WTC11 (cell line): ENCODE data around the gene KDF1.

Source experiments
- ATF1 ChIP-seq: sonication (generic); formaldehyde crosslinking; IDR thresholded peaks from 2 replicates; pipeline ENCODE4 v1.8.1; 2023; ENCODE audit warnings: mild to moderate bottlenecking, moderate library complexity, missing genetic modification reagents
- ATF2 ChIP-seq: sonication (generic); formaldehyde crosslinking; IDR thresholded peaks from 2 replicates; pipeline ENCODE4 v1.8.1; 2022; ENCODE audit warnings: low read depth, missing genetic modification reagents, borderline replicate concordance
- CTCF ChIP-seq: fragments of 200-600 bp; IDR thresholded peaks from 2 replicates; pipeline ENCODE4 v1.8.0; 2022; ENCODE audit warnings: antibody characterized with exemption
- ESRRA ChIP-seq: sonication (generic); formaldehyde crosslinking; IDR thresholded peaks from 2 replicates; pipeline ENCODE4 v1.8.1; 2022; ENCODE audit warnings: mild to moderate bottlenecking, missing genetic modification reagents, borderline replicate concordance
- MAX ChIP-seq: sonication (generic); formaldehyde crosslinking; IDR thresholded peaks from 2 replicates; pipeline ENCODE4 v1.8.0; 2022; ENCODE audit warnings: mild to moderate bottlenecking, missing genetic modification reagents
- SMAD3 ChIP-seq: sonication (generic); formaldehyde crosslinking; IDR thresholded peaks from 2 replicates; pipeline ENCODE4 v1.8.0; 2022; ENCODE audit warnings: missing genetic modification reagents, mild to moderate bottlenecking, borderline replicate concordance
- TP53 ChIP-seq: sonication (generic); formaldehyde crosslinking; IDR thresholded peaks from 2 replicates; pipeline ENCODE4 v1.8.1; 2023; ENCODE audit warnings: mild to moderate bottlenecking, missing genetic modification reagents
- ZNF396 ChIP-seq: fragments of 250-450 bp; sonication (Bioruptor Pico); IDR thresholded peaks from 2 replicates; pipeline ENCODE4 v1.8.0; 2021; ENCODE audit warnings: mild to moderate bottlenecking, moderate library complexity, borderline replicate concordance

- TF ChIP-seq MAX (CRISPR knock-in tag) = no peak
- no peak for TF ChIP-seq ATF1 (CRISPR knock-in tag)
- no peak for TF ChIP-seq CTCF
- no peak for TF ChIP-seq SMAD3 (CRISPR knock-in tag)
- TF ChIP-seq TP53 (CRISPR knock-in tag) = no peak
- TF ChIP-seq ATF2 (CRISPR knock-in tag) = no peak
- TF ChIP-seq ESRRA (CRISPR knock-in tag) = no peak
- TF ChIP-seq ZNF396 = no peak
These were observed 998 bp downstream of the KDF1 start for GRCh38 chr1:26959270-26959669.
